ENCODE measurements around the gene RPS5. TPM values are rescaled to one million over a fixed set of nuclear protein-coding genes. Genes with fewer than 3 reads are reported as not detected.

The RPS5 gene
- total RNA-seq, 1 donor from 2014 or later, result 634 TPM

GRCh38 chr19:58416604-58417003 is 29.5 kb downstream of the RPS5 start:
- Mint-ChIP-seq H3K36me3 (ENCODE audit: low read depth) (peaks cover 31% of the 10 kb centered on the region), H3K4me1 (ENCODE audit: low read depth) (peaks cover 10% of the 10 kb centered on the region), H3K4me3 (ENCODE audit: unreplicated experiment) (no peak overlapping the region), H3K27me3 (ENCODE audit: low read depth) (no peaks in the 10 kb centered on the region), H3K9me3 (ENCODE audit: low read depth) (no peaks in the 10 kb centered on the region), H3K27ac (ENCODE audit: unreplicated experiment) (no peak overlapping the region)
- no peak for DNase-seq (ENCODE audit: low spot score)
- no peak for TF ChIP-seq CTCF (IDR thresholded peaks at IDR 0.05)

GRCh38 chr19:58417071-58417470 is 30.0 kb downstream of the RPS5 start:
- no peak for DNase-seq (ENCODE audit: low spot score)
- H3K27me3 Mint-ChIP-seq (ENCODE audit: low read depth), result no peaks in the 10 kb centered on the region
- H3K4me1 Mint-ChIP-seq (ENCODE audit: low read depth), result peaks cover 10% of the 10 kb centered on the region
- no peak for TF ChIP-seq CTCF (IDR thresholded peaks at IDR 0.05)
- H3K9me3 Mint-ChIP-seq (ENCODE audit: low read depth), result no peaks in the 10 kb centered on the region
- peaks cover 31% of the 10 kb centered on the region for H3K36me3 Mint-ChIP-seq (ENCODE audit: low read depth)
- no peak overlapping the region for H3K4me3 Mint-ChIP-seq (ENCODE audit: unreplicated experiment)
- no peak overlapping the region for H3K27ac Mint-ChIP-seq (ENCODE audit: unreplicated experiment)

- no peak for TF ChIP-seq CTCF (IDR thresholded peaks at IDR 0.05)
- DNase-seq (ENCODE audit: low spot score), result no peak
- Mint-ChIP-seq H3K9me3 (ENCODE audit: low read depth) (peaks cover 54% of the 10 kb centered on the region), H3K36me3 (ENCODE audit: low read depth) (peaks cover 26% of the 10 kb centered on the region), H3K4me1 (ENCODE audit: low read depth) (no peaks in the 10 kb centered on the region), H3K4me3 (ENCODE audit: unreplicated experiment) (no peak overlapping the region), H3K27ac (ENCODE audit: unreplicated experiment) (no peak overlapping the region), H3K27me3 (ENCODE audit: low read depth) (no peaks in the 10 kb centered on the region)
Observed at GRCh38 chr19:58428617-58429016, 41.5 kb downstream of the RPS5 start.

- no peak for DNase-seq (ENCODE audit: low spot score)
- no peaks in the 10 kb centered on the region for H3K4me1 Mint-ChIP-seq (ENCODE audit: low read depth)
- no peak overlapping the region for H3K4me3 Mint-ChIP-seq (ENCODE audit: unreplicated experiment)
- H3K36me3 Mint-ChIP-seq (ENCODE audit: low read depth), result peaks cover 35% of the 10 kb centered on the region
- H3K9me3 Mint-ChIP-seq (ENCODE audit: low read depth), result peaks cover 61% of the 10 kb centered on the region
- H3K27me3 Mint-ChIP-seq (ENCODE audit: low read depth), result no peaks in the 10 kb centered on the region
- no peak for TF ChIP-seq CTCF (IDR thresholded peaks at IDR 0.05)
- H3K27ac Mint-ChIP-seq (ENCODE audit: unreplicated experiment), result no peak overlapping the region
Observed at GRCh38 chr19:58429745-58430144, 42.7 kb downstream of the RPS5 start.

GRCh38 chr19:58434217-58434616 is 47.1 kb downstream of the RPS5 start:
- Mint-ChIP-seq H3K36me3 (ENCODE audit: low read depth) (peaks cover 59% of the 10 kb centered on the region), H3K27ac (ENCODE audit: unreplicated experiment) (no peak overlapping the region), H3K4me1 (ENCODE audit: low read depth) (peaks cover 3% of the 10 kb centered on the region), H3K27me3 (ENCODE audit: low read depth) (no peaks in the 10 kb centered on the region), H3K4me3 (ENCODE audit: unreplicated experiment) (no peak overlapping the region), H3K9me3 (ENCODE audit: low read depth) (peaks cover 64% of the 10 kb centered on the region)
- no peak for DNase-seq (ENCODE audit: low spot score)
- TF ChIP-seq CTCF (IDR thresholded peaks at IDR 0.05), result no peak

Measured in chondrocyte (in vitro differentiated cells).